ENCODE data around the gene COX15. TPM values are rescaled to one million over a fixed set of nuclear protein-coding genes. Genes with fewer than 3 reads are reported as not detected.

The COX15 gene
- total and polyA plus RNA-seq, 2 donors (not counting 3 experiments of a cell fraction or from before 2014, with no cell fraction given): 16.6 to 34.6 TPM

DNA sequence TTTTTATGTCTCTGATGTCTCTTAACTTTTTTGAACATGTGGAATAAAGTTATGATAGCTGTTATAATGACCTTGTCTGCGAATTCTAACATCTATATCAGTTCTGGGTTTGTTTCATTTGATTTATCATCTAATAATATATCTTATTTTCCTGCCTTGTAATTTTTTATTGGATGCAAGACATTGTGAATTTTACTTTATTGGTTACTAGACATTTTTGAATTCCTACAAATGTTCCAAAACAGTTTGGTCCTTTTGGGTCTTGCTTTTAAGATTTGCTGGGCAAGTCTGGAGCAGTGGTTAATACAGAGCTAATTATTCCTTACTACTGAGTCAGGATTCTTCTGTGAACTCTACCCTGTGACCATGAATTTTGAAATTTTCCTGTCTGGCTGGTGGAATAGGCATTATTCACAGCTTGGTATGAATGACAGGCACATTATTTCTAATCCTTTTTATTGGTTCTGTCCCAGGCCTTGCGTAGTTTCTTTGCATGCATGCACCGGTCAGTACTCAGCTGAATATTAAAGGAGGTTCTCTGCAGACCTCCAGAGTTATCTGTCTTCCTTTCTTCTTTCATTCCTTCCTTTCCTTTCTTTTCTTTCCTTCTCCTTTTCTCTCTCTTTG lies 9.1 kb upstream of the COX15 start:
- DNase-seq (ENCODE audit: low read depth, low spot score): no peak
- Histone ChIP-seq H2AFZ (ENCODE audit: low read depth, low read length) (no peak overlapping the region), H3K27ac (ENCODE audit: insufficient read depth, low read depth, low read length) (no peak overlapping the region), H3K36me3 (ENCODE audit: control insufficient read depth in 2 of 2, extremely low read depth in 1 of 2, insufficient read depth in 2 of 2, low read length in 2 of 2) (peaks cover 11% of the 10 kb centered on the region in 2 experiments), H3K9me3 (replicated peaks; ENCODE audit: control insufficient read depth, insufficient read depth, low read length) (no peaks in the 10 kb centered on the region), H3K4me3 (replicated peaks in 1 of 3; ENCODE audit: insufficient read depth in 1 of 3, low read depth in 1 of 3, low read length in 3 of 3) (no peak overlapping the region), H3K27me3 (ENCODE audit: control insufficient read depth in 2 of 2, insufficient read depth in 2 of 2, low read length in 2 of 2) (no peaks in the 10 kb centered on the region), H4K20me1 (replicated peaks; ENCODE audit: control insufficient read depth, extremely low read depth, insufficient read depth, low read length) (no peaks in the 10 kb centered on the region), H3K9ac (replicated peaks; ENCODE audit: extremely low read depth, insufficient read depth, low read length) (no peak overlapping the region), H3K4me1 (ENCODE audit: control insufficient read depth, extremely low read depth, insufficient read depth, low read length) (no peaks in the 10 kb centered on the region), H3K9me1 (replicated peaks; ENCODE audit: control insufficient read depth, extremely low read depth, insufficient read depth, low read length) (no peaks in the 10 kb centered on the region), H3K4me2 (ENCODE audit: insufficient read depth, low read length) (no peak overlapping the region), H3K79me2 (ENCODE audit: control insufficient read depth, insufficient read depth, low read length) (peaks cover 3% of the 10 kb centered on the region)
- intact Hi-C loops (cut with micrococcal nuclease): no loop called here
- FAIRE-seq: no peak
- BruUV-seq (replicated peaks): no TSS peak
- ChIA-PET POLR2A (interaction anchor here (0.6 kb wide), 2 partner anchors 39 to 605 kb away, joined by 3 read pairs; no protein-coding TSS in a partner anchor), CTCF (interaction anchor here (0.9 to 1.2 kb wide), 2 partner anchors 9 to 75 kb away, joined by 3 to 4 read pairs; partner anchors contain the start of gene CUTC)
- no peak for TF ChIP-seq POLR2A (IDR thresholded peaks at IDR 0.05; ENCODE audit: low read depth, low read length)
- no peak for TF ChIP-seq EZH2 (IDR thresholded peaks at IDR 0.05; ENCODE audit: borderline replicate concordance, low read depth, low read length, severe bottlenecking)
- TF ChIP-seq POLR2AphosphoS5 (IDR thresholded peaks at IDR 0.05; ENCODE audit: insufficient read depth, low read depth, low read length): no peak
- no peak for TF ChIP-seq JUN (IDR thresholded peaks at IDR 0.05; ENCODE audit: borderline replicate concordance, insufficient read depth, insufficient read length, low read depth)
- no peak for TF ChIP-seq MYC (IDR thresholded peaks at IDR 0.05; ENCODE audit: low read depth, low read length)
- TF ChIP-seq, protein P1, sequence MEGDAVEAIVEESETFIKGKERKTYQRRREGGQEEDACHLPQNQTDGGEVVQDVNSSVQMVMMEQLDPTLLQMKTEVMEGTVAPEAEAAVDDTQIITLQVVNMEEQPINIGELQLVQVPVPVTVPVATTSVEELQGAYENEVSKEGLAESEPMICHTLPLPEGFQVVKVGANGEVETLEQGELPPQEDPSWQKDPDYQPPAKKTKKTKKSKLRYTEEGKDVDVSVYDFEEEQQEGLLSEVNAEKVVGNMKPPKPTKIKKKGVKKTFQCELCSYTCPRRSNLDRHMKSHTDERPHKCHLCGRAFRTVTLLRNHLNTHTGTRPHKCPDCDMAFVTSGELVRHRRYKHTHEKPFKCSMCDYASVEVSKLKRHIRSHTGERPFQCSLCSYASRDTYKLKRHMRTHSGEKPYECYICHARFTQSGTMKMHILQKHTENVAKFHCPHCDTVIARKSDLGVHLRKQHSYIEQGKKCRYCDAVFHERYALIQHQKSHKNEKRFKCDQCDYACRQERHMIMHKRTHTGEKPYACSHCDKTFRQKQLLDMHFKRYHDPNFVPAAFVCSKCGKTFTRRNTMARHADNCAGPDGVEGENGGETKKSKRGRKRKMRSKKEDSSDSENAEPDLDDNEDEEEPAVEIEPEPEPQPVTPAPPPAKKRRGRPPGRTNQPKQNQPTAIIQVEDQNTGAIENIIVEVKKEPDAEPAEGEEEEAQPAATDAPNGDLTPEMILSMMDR (IDR thresholded peaks at IDR 0.05; ENCODE audit: extremely low read depth in 1 of 2, insufficient read depth in 1 of 2, low read depth in 1 of 2, low read length in 2 of 2): no peak
- no peak for TF ChIP-seq FOS (IDR thresholded peaks at IDR 0.05; ENCODE audit: borderline replicate concordance, insufficient read depth, low read length)
- TF ChIP-seq GATA2 (IDR thresholded peaks at IDR 0.05; ENCODE audit: insufficient read depth, insufficient read length, low read depth, low read length): no peak
- TF ChIP-seq, protein P2, sequence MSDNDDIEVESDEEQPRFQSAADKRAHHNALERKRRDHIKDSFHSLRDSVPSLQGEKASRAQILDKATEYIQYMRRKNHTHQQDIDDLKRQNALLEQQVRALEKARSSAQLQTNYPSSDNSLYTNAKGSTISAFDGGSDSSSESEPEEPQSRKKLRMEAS (IDR thresholded peaks at IDR 0.05; ENCODE audit: insufficient read depth, insufficient read length): no peak
- dilution Hi-C loops (cut with MboI; ENCODE audit: extremely low pct_ligation_motif_present, low sequenced_read_pairs): no loop called here
